GM12878 (cell line): ENCODE results near the gene IFIT2. TPM values are rescaled to one million over a fixed set of nuclear protein-coding genes. Genes with fewer than 3 reads are reported as not detected.

ENCODE experiments used
- ATAC-seq: fragments of 200-7000 bp; cut with Tn5 transposase; 3 replicates; pipeline ENCODE4 v1.9.1; 2020; ENCODE audit warnings: mild to moderate bottlenecking, moderate library complexity
- BruUV-seq: library from RNA; stranded (reverse); fragments of 400-500 nt; replicated peaks from 2 replicates; lab custom pipeline; 2021; lab: Mats Ljungman, UMichigan
- CTCF ChIA-PET: fragments of 300-600 bp; sonication (Branson Sonifier 250); formaldehyde crosslinking; extraction: SDS; loops from one replicate; lab custom pipeline; 2021; ENCODE audit warnings: inconsistent platforms; lab: Yijun Ruan, JAX
- POLR2A ChIA-PET: fragments of 350-600 bp; formaldehyde crosslinking; extraction: SDS; loops from one replicate; lab custom pipeline; 2021; ENCODE audit warnings: inconsistent platforms; lab: Charles Lee
- RAD21 ChIA-PET: fragments of 300-600 bp; sonication (Branson Sonifier 250); formaldehyde crosslinking; loops from one replicate; lab custom pipeline; 2023; ENCODE audit warnings: antibody characterized with exemption; ENCODE audit not compliant: unreplicated experiment; lab: Charles Lee
- SMC1A ChIA-PET: fragments of 300-600 bp; sonication (Branson Sonifier 250); formaldehyde crosslinking; loops from one replicate; lab custom pipeline; 2023; ENCODE audit not compliant: unreplicated experiment, uncharacterized antibody; lab: Charles Lee
- DNase-seq: peaks from one replicate; pipeline ENCODE4 v3.0.0-alpha.2; 2011; ENCODE audit warnings: low read depth, low spot score
- FAIRE-seq: peaks from 3 replicates; lab custom pipeline; 2011; peaks lifted over from hg19 to GRCh38; lab: Jason Lieb, UNC
- H2AFZ ChIP-seq: 2 replicates; pipeline ENCODE4 v1.6.0; 2011; ENCODE audit warnings: low read depth, low read length, control low read depth; ENCODE audit not compliant: control insufficient read depth
- H3K27ac ChIP-seq: 2 replicates; pipeline ENCODE4 v1.5.1; 2011; ENCODE audit warnings: control low read depth; ENCODE audit not compliant: control insufficient read depth, insufficient read depth
- H3K27me3 ChIP-seq, 2 experiments: replicated peaks in 1 of 2; 2 replicates each; pipeline versions ENCODE4 v1.6.0 to v1.6.1; 2011; ENCODE audit warnings: low read length in 1 of 2; ENCODE audit not compliant: control insufficient read depth in 2 of 2, insufficient read depth in 2 of 2
- H3K36me3 ChIP-seq, 2 experiments: 2 replicates each; pipeline ENCODE4 v1.5.1; 2011; ENCODE audit warnings: low read length in 1 of 2; ENCODE audit not compliant: control insufficient read depth in 2 of 2, insufficient read depth in 2 of 2
- H3K4me1 ChIP-seq: 2 replicates; pipeline ENCODE4 v1.6.1; 2011; ENCODE audit warnings: mild to moderate bottlenecking, low read length, moderate library complexity, mixed read lengths; ENCODE audit not compliant: control insufficient read depth, insufficient read depth
- H3K4me2 ChIP-seq: 2 replicates; pipeline ENCODE4 v1.6.0; 2011; ENCODE audit warnings: control low read depth; ENCODE audit not compliant: control insufficient read depth, insufficient read depth
- H3K4me3 ChIP-seq: fragments of 200-600 bp; sonication (generic); 2 replicates; pipeline ENCODE4 v1.5.1; 2016
- H3K79me2 ChIP-seq: 2 replicates; pipeline ENCODE4 v1.6.0; 2011; ENCODE audit warnings: low read length; ENCODE audit not compliant: control insufficient read depth, insufficient read depth
- H3K9ac ChIP-seq: 2 replicates; pipeline ENCODE4 v1.8.0; 2011; ENCODE audit warnings: low read length, control low read depth, mixed read lengths; ENCODE audit not compliant: control insufficient read depth, insufficient read depth
- H3K9me3 ChIP-seq: replicated peaks from 3 replicates; pipeline ENCODE4 v1.5.1; 2011; ENCODE audit warnings: mild to moderate bottlenecking, low read length; ENCODE audit not compliant: control insufficient read depth, insufficient read depth
- H4K20me1 ChIP-seq: 2 replicates; pipeline ENCODE4 v1.6.0; 2011; ENCODE audit not compliant: control insufficient read depth, insufficient read depth
- SIN3A ChIP-seq: IDR thresholded peaks from 2 replicates; pipeline ENCODE4 v1.6.1; 2012; ENCODE audit warnings: low read depth, low read length, improper control_type of control experiment
- ZBTB40 ChIP-seq: fragments of 450-650 bp; IDR thresholded peaks from 2 replicates; pipeline ENCODE4 v1.6.1; 2016; ENCODE audit warnings: mild to moderate bottlenecking, moderate library complexity, borderline replicate concordance
- WGBS: methylation state at CpG from one replicate; pipeline ENCODE4 v1.1.6; 2016; ENCODE audit warnings: low lambda C conversion rate; ENCODE audit not compliant: insufficient replicate concordance, insufficient coverage; ENCODE audit errors: missing lambda C conversion rate; 5-methylcytosine and 5-hydroxymethylcytosine counted together
- in situ Hi-C: fragments of 300-500 bp; cut with MboI; formaldehyde crosslinking; loops from 9 replicates; pipeline ENCODE4 v1.14.3; 2018; ENCODE audit warnings: mixed read lengths
- intact Hi-C: fragments of 100-400 bp; cut with micrococcal nuclease; formaldehyde crosslinking; loops from one replicate; pipeline ENCODE4 v1.14.2; 2022; ENCODE audit not compliant: unreplicated experiment
- polyA plus RNA-seq, 11 experiments: library from polyadenylated mRNA; depleted of rRNA in 4 of 11; unstranded in 6 of 11; stranded (reverse) in 5 of 11; fragments of >200 nt; fragmentation: Nextera tagmentation in 4 of 11; fragmentation: Illumina TruSeq in 1 of 11; extraction: Ambion mirVana in 4 of 11; extraction: Trizol in 1 of 11; gene quantifications; 1 replicate in 1 of 11; 2 replicates in 10 of 11; pipeline versions ENCODE4 v1.2.1 to v1.2.3, GENCODE V29; 2011 to 2016; ENCODE audit warnings: inconsistent platforms in 2 of 11, missing spikeins in 2 of 11, low read depth in 1 of 11
- total RNA-seq, 4 experiments: library from RNA; depleted of rRNA in 3 of 4; stranded (reverse); fragments of >200 nt in 3 of 4; fragmentation: Illumina TruSeq in 1 of 4; extraction: Trizol in 1 of 4; gene quantifications; 2 replicates each; pipeline versions ENCODE4 v1.2.1 to v1.2.3, GENCODE V29; 2013 to 2021

Gene IFIT2
- total and polyA plus RNA-seq, 10 of the 15 experiments (the other 5 are each of a cell fraction or from before 2014, with no cell fraction given): 5.2 to 14.8 (median 9.7) TPM

DNA sequence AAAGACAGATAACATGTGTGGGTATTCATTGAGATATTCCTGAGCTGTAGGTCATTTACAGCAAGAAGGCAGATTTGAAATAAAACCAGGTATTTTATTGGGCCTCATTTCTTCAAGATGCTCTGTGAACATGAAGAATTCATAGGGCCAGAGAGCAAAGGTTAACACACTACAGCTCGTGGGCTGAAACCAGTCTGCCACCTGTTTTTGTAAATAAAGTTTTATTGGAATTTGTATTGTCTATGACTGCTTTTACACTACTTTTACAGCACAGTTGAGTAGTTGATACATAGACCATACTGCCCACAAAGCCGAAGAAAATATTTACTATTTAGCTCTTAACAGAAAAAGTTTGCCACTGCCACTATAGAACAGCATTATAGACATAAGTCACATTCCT is 28.2 kb upstream of the IFIT2 start:
- no peak overlapping the region for H2AFZ ChIP-seq
- no peaks in the 10 kb centered on the region for H3K79me2 ChIP-seq
- no peaks in the 10 kb centered on the region for H3K4me1 ChIP-seq
- no peaks in the 10 kb centered on the region for H3K36me3 ChIP-seq
- no TSS peak for BruUV-seq
- ChIA-PET SMC1A (interaction anchor here (0.6 to 2.0 kb wide), 7 partner anchors 8 to 96 kb away, joined by 3 to 7 read pairs (median 3); no protein-coding TSS in a partner anchor), CTCF (interaction anchor here (1.0 to 2.6 kb wide), 4 partner anchors 11 to 289 kb away, joined by 3 to 11 read pairs (median 3); no protein-coding TSS in a partner anchor), POLR2A (no interaction called here)
- FAIRE-seq: no peak
- DNase-seq: no peak
- intact Hi-C loops: no loop called here
- H3K27ac ChIP-seq: no peak overlapping the region
- no peaks in the 10 kb centered on the region for H4K20me1 ChIP-seq
- TF ChIP-seq ZBTB40 (peak; percentile 49; the same call in 1 of the 2 replicates), SIN3A (no peak)
- TF ChIP-seq, all 136 proteins: peak for 1
- in situ Hi-C loops: no loop called here
- ATAC-seq: no peak
- WGBS: 53% methylated on average over 2 of the region's 2 CpGs
- H3K4me2 ChIP-seq: no peak overlapping the region
- no peak overlapping the region for H3K4me3 ChIP-seq
- H3K27me3 ChIP-seq: no peaks in the 10 kb centered on the region
- no peak overlapping the region for H3K9ac ChIP-seq
- H3K9me3 ChIP-seq: no peaks in the 10 kb centered on the region
- RAD21 ChIA-PET: interaction anchor here (1.5 kb wide), 1 partner anchor 96 kb away, joined by 6 read pairs; no protein-coding TSS in a partner anchor
